ENCODE data around the gene XRCC1. TPM values are rescaled to one million over a fixed set of nuclear protein-coding genes. Genes with fewer than 3 reads are reported as not detected.
"Not testable (repeated sequence)": the region's sequence is repeated elsewhere in the genome, so short reads cannot be mapped to it uniquely, and the experiment has no call there.

XRCC1 gene
- total and polyA plus RNA-seq, 7 donors = 8.8 to 31.8 (median 19.9) TPM

- H3K36me3 ChIP-seq = peaks cover 0 to 7% (median 0%) of the 10 kb centered on the region in 4 donors
- H3K27me3 ChIP-seq = no peaks in the 10 kb centered on the region
- H3K4me3 ChIP-seq = peak overlapping the region; percentile 58 to 83 (median 82)
- intact Hi-C loops (cut with DNase I) = loop anchor here (2.0 to 5.0 kb wide), 2 partner anchors 21 to 64 kb away; partner anchors contain the start of gene PHLDB3
- DNase-seq = no peak
- peaks cover 0 to 33% (median 29%) of the 10 kb centered on the region in 4 donors for H3K4me1 ChIP-seq
- TF ChIP-seq POLR2AphosphoS5 (IDR thresholded peaks at IDR 0.05) = no peak
- TF ChIP-seq POLR2A (IDR thresholded peaks at IDR 0.05) = no peak
- no peak for TF ChIP-seq EP300 (IDR thresholded peaks at IDR 0.05)
- TF ChIP-seq, protein P1, sequence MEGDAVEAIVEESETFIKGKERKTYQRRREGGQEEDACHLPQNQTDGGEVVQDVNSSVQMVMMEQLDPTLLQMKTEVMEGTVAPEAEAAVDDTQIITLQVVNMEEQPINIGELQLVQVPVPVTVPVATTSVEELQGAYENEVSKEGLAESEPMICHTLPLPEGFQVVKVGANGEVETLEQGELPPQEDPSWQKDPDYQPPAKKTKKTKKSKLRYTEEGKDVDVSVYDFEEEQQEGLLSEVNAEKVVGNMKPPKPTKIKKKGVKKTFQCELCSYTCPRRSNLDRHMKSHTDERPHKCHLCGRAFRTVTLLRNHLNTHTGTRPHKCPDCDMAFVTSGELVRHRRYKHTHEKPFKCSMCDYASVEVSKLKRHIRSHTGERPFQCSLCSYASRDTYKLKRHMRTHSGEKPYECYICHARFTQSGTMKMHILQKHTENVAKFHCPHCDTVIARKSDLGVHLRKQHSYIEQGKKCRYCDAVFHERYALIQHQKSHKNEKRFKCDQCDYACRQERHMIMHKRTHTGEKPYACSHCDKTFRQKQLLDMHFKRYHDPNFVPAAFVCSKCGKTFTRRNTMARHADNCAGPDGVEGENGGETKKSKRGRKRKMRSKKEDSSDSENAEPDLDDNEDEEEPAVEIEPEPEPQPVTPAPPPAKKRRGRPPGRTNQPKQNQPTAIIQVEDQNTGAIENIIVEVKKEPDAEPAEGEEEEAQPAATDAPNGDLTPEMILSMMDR (IDR thresholded peaks at IDR 0.05) = no peak
- 1 to 2% methylated on average over 26 of the region's 26 CpGs for WGBS, 2 donors
- H3K9me3 ChIP-seq = no peaks in the 10 kb centered on the region
- peak overlapping the region; percentile 80 to 88 (median 88) for H3K27ac ChIP-seq
Measured at GRCh38 chr19:43525836-43526771, 49.2 kb downstream of the XRCC1 start.

- intact Hi-C loops (cut with DNase I) = loop anchor here (2.0 to 5.0 kb wide), 2 partner anchors 20 to 63 kb away; partner anchors contain the start of gene PHLDB3
Measured at GRCh38 chr19:43524922-43525835, 50.1 kb downstream of the XRCC1 start.

DNA sequence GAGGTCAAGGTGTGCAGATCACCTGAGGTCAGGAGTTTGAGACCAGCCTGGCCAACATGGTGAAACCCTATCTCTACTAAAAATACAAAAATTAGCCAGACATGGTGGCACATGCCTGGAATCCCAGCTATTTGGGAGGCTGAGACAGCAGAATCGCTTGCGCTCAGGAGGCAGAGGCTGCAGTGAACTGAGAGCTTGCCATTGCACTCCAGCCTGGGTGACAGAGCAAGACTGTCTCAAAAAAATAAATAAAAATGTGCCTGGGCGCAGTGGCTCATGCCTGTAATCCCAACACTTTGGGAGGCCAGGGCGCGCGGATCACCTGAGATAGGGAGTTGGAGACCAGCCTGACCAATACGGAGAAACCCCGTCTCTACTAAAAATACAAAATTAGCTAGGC is 51.6 kb downstream of the XRCC1 start:
- H3K9me3 ChIP-seq, H3K36me3 ChIP-seq, H3K4me3 ChIP-seq, H3K27ac ChIP-seq, H3K27me3 ChIP-seq, DNase-seq: not testable (repeated sequence)
- WGBS, 2 donors = 95 to 97% methylated on average over 8 of the region's 8 CpGs
- intact Hi-C loops (cut with DNase I) = loop anchor here (2.0 kb wide), 1 partner anchor 19 kb away; the partner anchor contains the start of gene PHLDB3
- peaks cover 0 to 40% (median 29%) of the 10 kb centered on the region in 4 donors for H3K4me1 ChIP-seq

More at GRCh38 chr19:43524922-43525835, 50.1 kb downstream of the XRCC1 start:
- peak overlapping the region; percentile 80 to 88 (median 88) for H3K27ac ChIP-seq
- H3K36me3 ChIP-seq = peaks cover 0 to 7% (median 0%) of the 10 kb centered on the region in 4 donors
- no peaks in the 10 kb centered on the region for H3K27me3 ChIP-seq
- peak; percentile 75 for DNase-seq
- no peaks in the 10 kb centered on the region for H3K9me3 ChIP-seq
- H3K4me1 ChIP-seq = peaks cover 0 to 33% (median 29%) of the 10 kb centered on the region in 4 donors
- TF ChIP-seq POLR2AphosphoS5 (IDR thresholded peaks at IDR 0.05) = peak in 2 of 4 donors; percentile 14 to 31
- no peak for TF ChIP-seq EP300 (IDR thresholded peaks at IDR 0.05)
- WGBS, 2 donors = 4 to 8% methylated on average over 12 of the region's 12 CpGs
- H3K4me3 ChIP-seq = peak overlapping the region; percentile 58 to 83 (median 82)

DNA sequence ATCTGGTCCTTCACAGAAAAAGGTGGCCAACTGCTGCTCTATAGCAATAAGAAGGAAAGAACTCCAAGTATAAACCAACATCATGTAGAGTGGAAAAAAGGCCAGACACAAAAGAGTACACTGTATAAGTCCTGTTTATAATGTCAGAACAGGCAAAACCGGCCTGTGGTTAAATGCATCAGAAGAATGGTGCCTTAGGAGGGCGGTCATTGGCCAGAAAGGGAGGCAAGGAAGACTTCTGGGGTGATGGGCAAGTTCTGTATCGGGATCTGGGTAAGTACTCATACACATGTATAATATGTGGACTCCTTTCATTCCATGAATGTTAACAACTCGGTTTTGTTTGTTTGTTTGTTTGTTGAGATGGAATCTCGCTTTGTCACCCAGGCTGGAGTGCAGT is 52.4 kb downstream of the XRCC1 start:
- no peak for DNase-seq
- TF ChIP-seq POLR2AphosphoS5 (IDR thresholded peaks at IDR 0.05) (no peak), POLR2A (IDR thresholded peaks at IDR 0.05) (no peak), EP300 (IDR thresholded peaks at IDR 0.05) (no peak)
- TF ChIP-seq, protein P1 (IDR thresholded peaks at IDR 0.05) = no peak
- 66 to 85% methylated on average over 5 of the region's 5 CpGs for WGBS, 2 donors
- no peaks in the 10 kb centered on the region for H3K9me3 ChIP-seq
- no peak overlapping the region for H3K27ac ChIP-seq
- peaks cover 0 to 35% (median 25%) of the 10 kb centered on the region in 4 donors for H3K4me1 ChIP-seq
- no peak overlapping the region for H3K4me3 ChIP-seq
- intact Hi-C loops (cut with DNase I) = no loop called here
- H3K36me3 ChIP-seq = peaks cover 0 to 7% (median 0%) of the 10 kb centered on the region in 4 donors
- H3K27me3 ChIP-seq = no peaks in the 10 kb centered on the region

DNA sequence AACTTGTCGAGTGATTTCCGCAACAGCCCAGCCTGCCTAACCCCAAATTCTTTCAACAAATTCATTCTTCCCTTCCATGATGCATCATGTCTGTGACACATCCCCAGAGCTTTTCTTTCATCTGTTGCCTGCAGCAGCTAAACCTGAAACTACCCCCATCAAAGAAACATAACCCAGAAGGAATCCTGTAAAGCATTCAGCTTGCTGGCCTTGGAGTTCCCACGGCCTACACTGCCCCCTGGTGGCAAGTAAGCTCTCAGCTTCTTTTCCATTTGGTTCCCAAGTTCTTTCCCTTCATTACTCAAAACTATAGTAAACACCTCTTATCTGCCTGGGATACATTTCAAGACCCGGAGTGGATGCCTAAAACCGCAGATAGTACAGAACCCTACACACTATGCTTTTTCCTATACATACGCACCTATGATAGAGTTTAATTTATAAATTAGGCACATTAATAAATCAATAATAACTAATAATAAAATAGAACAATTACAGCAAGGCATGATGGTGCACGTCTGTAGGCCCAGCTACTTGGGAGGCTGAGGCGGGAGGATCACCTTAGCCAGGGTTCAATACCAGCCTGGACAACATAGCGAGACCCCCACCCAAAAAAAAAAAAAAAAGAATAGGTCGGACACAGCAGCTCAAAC is 55.8 kb downstream of the XRCC1 start:
- H3K27ac ChIP-seq = no peak overlapping the region
- no peaks in the 10 kb centered on the region for H3K27me3 ChIP-seq
- H3K4me1 ChIP-seq = peaks cover 0 to 7% (median 1%) of the 10 kb centered on the region in 4 donors
- WGBS, 2 donors = 51 to 56% methylated on average over 10 of the region's 10 CpGs
- no peaks in the 10 kb centered on the region for H3K9me3 ChIP-seq
- DNase-seq = peak; percentile 87
- H3K4me3 ChIP-seq = no peak overlapping the region
- TF ChIP-seq EP300 (IDR thresholded peaks at IDR 0.05) (no peak), POLR2A (IDR thresholded peaks at IDR 0.05) (no peak), POLR2AphosphoS5 (IDR thresholded peaks at IDR 0.05) (peak in 1 of 4 donors; percentile 22)
- TF ChIP-seq, protein P1 (IDR thresholded peaks at IDR 0.05) = peak; percentile 79 to 88 (median 80)
- H3K36me3 ChIP-seq = peaks cover 0 to 7% (median 2%) of the 10 kb centered on the region in 4 donors
- intact Hi-C loops (cut with DNase I) = loop anchor here (1.0 kb wide), 1 partner anchor 72 kb away; no protein-coding TSS in a partner anchor
